HG02973 (cell line): ENCODE measurements around the gene LMX1B.

Experiments used
- ATAC-seq: cut with Tn5 transposase; IDR thresholded peaks from one replicate; pipeline ENCODE4 v1.9.1; 2021; ENCODE audit warnings: moderate library complexity; ENCODE audit not compliant: unreplicated experiment

LMX1B gene

DNA sequence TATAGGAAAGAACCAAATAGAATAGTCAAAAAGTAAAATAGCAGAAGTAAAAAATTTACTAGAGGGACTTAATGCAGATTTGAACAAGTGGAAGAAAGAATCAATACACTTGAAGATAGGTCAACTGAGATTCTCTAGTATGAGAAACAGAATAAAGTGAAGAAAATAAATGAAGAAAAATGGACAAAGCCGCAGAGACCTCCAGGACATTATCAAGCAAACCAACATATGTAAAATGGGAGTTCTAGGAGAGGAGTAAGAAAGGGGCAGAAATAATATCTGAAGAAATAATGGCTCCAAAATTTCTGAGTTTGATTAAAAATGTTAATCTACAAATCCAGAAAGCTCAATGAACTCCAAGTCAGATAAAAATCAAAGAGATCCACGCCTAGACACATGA, 121.1 kb downstream of the LMX1B start:
- ATAC-seq = no peak

DNA sequence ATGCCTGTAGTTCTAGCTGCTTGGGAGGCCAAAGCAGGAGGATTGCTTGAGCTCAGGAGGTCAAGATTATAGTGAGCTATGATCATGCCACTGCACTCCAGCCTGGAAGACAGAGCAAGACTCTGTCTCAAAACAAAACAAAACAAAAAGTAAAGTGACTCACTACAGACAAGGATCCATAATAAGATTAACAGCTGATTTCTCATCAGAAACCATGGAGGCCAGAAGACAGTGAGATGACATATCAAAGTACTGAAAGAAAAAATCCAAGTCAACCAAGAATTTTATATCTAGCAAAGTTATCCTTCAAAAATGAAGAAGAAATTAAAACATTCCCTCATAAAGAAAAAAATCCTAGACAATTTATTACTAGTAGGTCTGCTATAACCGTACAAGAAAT, 121.8 kb downstream of the LMX1B start:
- ATAC-seq = no peak

DNA sequence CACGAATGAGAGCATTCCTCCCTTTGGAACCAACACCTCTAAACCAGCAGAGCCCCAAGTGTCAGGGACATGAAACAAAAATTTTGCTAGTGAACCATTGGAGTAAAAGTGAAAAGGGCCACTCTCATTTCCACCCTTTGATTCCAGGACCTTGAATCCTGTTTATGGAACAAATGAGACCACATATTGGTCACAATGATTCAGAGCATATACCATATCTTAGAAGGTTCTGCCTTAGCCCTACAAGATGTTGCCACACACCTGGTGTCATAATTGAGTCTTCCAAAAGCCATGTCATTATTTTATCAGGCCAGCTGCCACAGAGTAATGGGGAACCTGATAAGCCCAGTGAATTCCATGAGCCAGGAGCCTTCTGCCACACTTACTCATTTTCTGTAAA, 124.8 kb downstream of the LMX1B start:
- ATAC-seq = no peak

DNA sequence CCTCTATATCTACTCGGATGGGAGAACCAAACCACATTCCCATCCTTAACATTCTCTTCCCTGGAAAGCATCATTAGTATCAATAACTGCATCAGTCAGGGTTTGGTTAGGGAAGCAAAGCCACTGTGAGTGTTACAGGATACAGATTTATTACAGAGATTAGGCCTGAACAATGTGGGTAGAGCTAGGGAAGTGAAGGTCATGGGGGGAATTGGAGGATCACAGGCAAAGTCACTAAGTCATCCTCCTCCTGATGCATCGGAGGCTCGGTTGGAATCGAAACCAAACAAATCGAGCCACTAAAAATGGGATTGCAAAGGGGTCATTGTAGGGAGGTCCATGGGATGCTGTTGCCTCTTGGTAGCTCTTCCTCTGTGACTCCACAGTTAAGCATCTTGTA, 129.3 kb downstream of the LMX1B start:
- no peak for ATAC-seq

DNA sequence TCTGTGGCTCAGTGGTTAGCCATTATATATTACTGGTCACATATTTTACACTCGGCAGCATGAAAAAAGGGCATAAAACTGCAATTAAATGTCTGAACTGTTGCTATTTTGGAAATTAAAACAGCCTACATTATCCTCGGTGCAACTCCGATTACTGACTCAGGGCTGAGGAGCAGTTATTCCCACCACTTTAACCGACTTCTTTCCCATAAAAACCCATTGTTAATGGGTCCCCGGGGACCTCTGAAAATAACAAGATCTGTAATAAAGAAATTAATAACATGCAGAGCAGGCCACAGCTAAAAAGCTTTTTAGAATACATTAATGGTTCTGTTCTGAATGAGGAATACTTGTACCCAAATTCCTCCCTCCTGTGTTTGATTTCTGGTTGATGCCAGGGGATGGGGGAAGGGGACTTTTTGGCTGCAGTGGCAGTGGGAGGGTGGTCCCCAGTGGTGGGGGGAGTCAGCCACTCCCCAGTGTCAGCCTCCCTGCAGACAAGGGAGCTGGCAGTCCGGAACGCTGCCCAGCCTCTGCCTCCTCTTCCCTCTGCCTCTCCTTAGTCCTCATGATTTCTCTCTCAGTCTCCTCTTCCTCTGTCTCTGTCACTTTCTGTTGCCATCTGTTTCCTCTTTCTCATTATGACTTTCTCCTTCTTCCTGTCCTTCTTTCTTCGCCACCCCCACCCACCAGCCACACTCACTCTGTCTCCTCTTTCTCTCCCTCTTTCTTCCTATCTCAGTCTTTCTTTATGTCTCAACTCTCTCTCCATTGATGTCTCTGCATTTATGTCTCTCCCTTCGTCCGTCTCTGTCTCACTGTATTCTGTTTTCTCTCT, 132.1 kb downstream of the LMX1B start:
- ATAC-seq = no peak
